DOHH2 (cell line): ENCODE measurements around the gene SLC25A15.
A peak's percentile ranks its signal among the peaks of the same experiment; 100 is the strongest.

Experiments used
- H3F3A ChIP-seq: fragments of 200-600 bp; sonication (generic), shearing (Covaris generic); 2 replicates; pipeline ENCODE4 v1.6.0; 2016; ENCODE audit warnings: antibody characterized with exemption, mild to moderate bottlenecking; ENCODE audit not compliant: control insufficient read depth, insufficient read depth
- H3K27ac ChIP-seq: fragments of 200-600 bp; sonication (generic); 2 replicates; pipeline ENCODE4 v1.5.1; 2014; ENCODE audit warnings: low read depth, mild to moderate bottlenecking, low read length, moderate library complexity
- H3K27me3 ChIP-seq: fragments of 200-600 bp; sonication (generic); 2 replicates; pipeline ENCODE4 v1.6.1; 2014; ENCODE audit warnings: mild to moderate bottlenecking, low read length, mixed read lengths; ENCODE audit not compliant: control insufficient read depth
- H3K36me3 ChIP-seq: fragments of 200-600 bp; sonication (generic); 2 replicates; pipeline ENCODE4 v1.6.1; 2014; ENCODE audit warnings: mild to moderate bottlenecking, low read length, moderate library complexity, mixed read lengths; ENCODE audit not compliant: control insufficient read depth
- H3K4me1 ChIP-seq: fragments of 200-600 bp; sonication (generic); 2 replicates; pipeline ENCODE4 v1.6.1; 2014; ENCODE audit warnings: mild to moderate bottlenecking, low read length, mixed read lengths; ENCODE audit not compliant: control insufficient read depth
- H3K4me2 ChIP-seq: fragments of 200-600 bp; sonication (generic); 2 replicates; pipeline ENCODE4 v1.6.0; 2014; ENCODE audit warnings: mild to moderate bottlenecking, low read length, moderate library complexity
- H3K4me3 ChIP-seq: fragments of 200-600 bp; sonication (generic); 2 replicates; pipeline ENCODE4 v1.5.1; 2014; ENCODE audit warnings: mild to moderate bottlenecking, low read length, mixed read lengths
- H3K79me2 ChIP-seq: fragments of 200-600 bp; sonication (generic); 2 replicates; pipeline ENCODE4 v1.6.1; 2014; ENCODE audit warnings: mild to moderate bottlenecking, low read length, mixed read lengths; ENCODE audit not compliant: control insufficient read depth
- H3K9me2 ChIP-seq: fragments of 200-600 bp; sonication (generic); replicated peaks from 2 replicates; pipeline ENCODE4 v1.6.1; 2014; ENCODE audit warnings: mild to moderate bottlenecking, low read length, mixed read lengths; ENCODE audit not compliant: control insufficient read depth
- H3K9me3 ChIP-seq: fragments of 200-600 bp; sonication (generic); 2 replicates; pipeline ENCODE4 v1.6.1; 2014; ENCODE audit warnings: antibody characterized with exemption, low read length, mixed read lengths; ENCODE audit not compliant: control insufficient read depth, insufficient read depth
- H4K20me1 ChIP-seq: fragments of 200-600 bp; sonication (generic); 2 replicates; pipeline ENCODE4 v1.6.0; 2014; ENCODE audit warnings: low read depth, mild to moderate bottlenecking, antibody characterized with exemption, low read length, moderate library complexity; ENCODE audit not compliant: control insufficient read depth, insufficient read depth
- CTCF ChIP-seq: fragments of 200-600 bp; sonication (generic); IDR thresholded peaks from one replicate; pipeline ENCODE4 v1.5.1; 2014; ENCODE audit warnings: antibody characterized with exemption, mild to moderate bottlenecking, low read depth, low read length; ENCODE audit not compliant: poor library complexity, severe bottlenecking
- EZH2phosphoT487 ChIP-seq: fragments of 200-600 bp; sonication (generic); IDR thresholded peaks from 2 replicates; pipeline ENCODE4 v1.6.1; 2017; ENCODE audit warnings: borderline replicate concordance, mild to moderate bottlenecking, antibody characterized with exemption, low read length, moderate library complexity, mixed read lengths

The SLC25A15 gene

GRCh38 chr13:40756042-40756441 is 33.4 kb upstream of the SLC25A15 start:
- peaks cover 73% of the 10 kb centered on the region for H3K36me3 ChIP-seq
- TF ChIP-seq EZH2phosphoT487, result no peak
- no peak for TF ChIP-seq CTCF
- H3K4me3 ChIP-seq, result peak overlapping the region; percentile 39
- peaks cover 32% of the 10 kb centered on the region for H3K79me2 ChIP-seq
- peak overlapping the region; percentile 75 for H3K27ac ChIP-seq
- H3K4me1 ChIP-seq, result peaks cover 60% of the 10 kb centered on the region
- H3F3A ChIP-seq, result peaks cover 27% of the 10 kb centered on the region
- no peaks in the 10 kb centered on the region for H3K9me2 ChIP-seq
- H3K9me3 ChIP-seq, result no peaks in the 10 kb centered on the region
- peak overlapping the region; percentile 55 for H3K4me2 ChIP-seq
- no peaks in the 10 kb centered on the region for H4K20me1 ChIP-seq
- H3K27me3 ChIP-seq, result no peaks in the 10 kb centered on the region

- peaks cover 17% of the 10 kb centered on the region for H3F3A ChIP-seq
- H3K4me3 ChIP-seq, result peak overlapping the region; percentile 48
- peaks cover 55% of the 10 kb centered on the region for H3K79me2 ChIP-seq
- H4K20me1 ChIP-seq, result no peaks in the 10 kb centered on the region
- H3K4me1 ChIP-seq, result peaks cover 83% of the 10 kb centered on the region
- H3K4me2 ChIP-seq, result peak overlapping the region; percentile 38
- TF ChIP-seq EZH2phosphoT487 (no peak), CTCF (no peak)
- no peaks in the 10 kb centered on the region for H3K9me3 ChIP-seq
- H3K9me2 ChIP-seq, result no peaks in the 10 kb centered on the region
- peaks cover 62% of the 10 kb centered on the region for H3K36me3 ChIP-seq
- peak overlapping the region; percentile 86 for H3K27ac ChIP-seq
- no peaks in the 10 kb centered on the region for H3K27me3 ChIP-seq
Measured at GRCh38 chr13:40758811-40759210, 30.6 kb upstream of the SLC25A15 start.

GRCh38 chr13:40762849-40763248 is 26.6 kb upstream of the SLC25A15 start:
- peaks cover 66% of the 10 kb centered on the region for H3K36me3 ChIP-seq
- H3K4me3 ChIP-seq, result peak overlapping the region; percentile 8; the same call in 1 of the 2 replicates
- no peaks in the 10 kb centered on the region for H3K9me2 ChIP-seq
- TF ChIP-seq EZH2phosphoT487, result no peak
- TF ChIP-seq CTCF, result no peak
- H3K27ac ChIP-seq, result peak overlapping the region; percentile 30
- H3K79me2 ChIP-seq, result peaks cover 54% of the 10 kb centered on the region
- no peaks in the 10 kb centered on the region for H3K9me3 ChIP-seq
- peaks cover 18% of the 10 kb centered on the region for H3F3A ChIP-seq
- peak overlapping the region; percentile 35 for H3K4me2 ChIP-seq
- H3K4me1 ChIP-seq, result peaks cover 77% of the 10 kb centered on the region
- no peaks in the 10 kb centered on the region for H4K20me1 ChIP-seq
- no peaks in the 10 kb centered on the region for H3K27me3 ChIP-seq
